IPS-18a (cell line): ENCODE measurements around the gene NAP1L1.
"Not testable (repeated sequence)": the region's sequence is repeated elsewhere in the genome, so short reads cannot be mapped to it uniquely, and the experiment has no call there.

Experiments used
- H3K27ac ChIP-seq: one replicate; pipeline ENCODE4 v1.5.1; 2013; ENCODE audit warnings: low read length
- H3K27me3 ChIP-seq: one replicate; pipeline ENCODE4 v1.6.1; 2013; ENCODE audit warnings: mild to moderate bottlenecking, low read length; ENCODE audit not compliant: control insufficient read depth, insufficient read depth
- H3K36me3 ChIP-seq: one replicate; pipeline ENCODE4 v1.6.1; 2013; ENCODE audit warnings: low read depth, low read length; ENCODE audit not compliant: control insufficient read depth
- H3K4me1 ChIP-seq: one replicate; pipeline ENCODE4 v1.6.1; 2013; ENCODE audit warnings: low read depth, low read length; ENCODE audit not compliant: control insufficient read depth
- H3K4me3 ChIP-seq: one replicate; pipeline ENCODE4 v1.5.1; 2013; ENCODE audit warnings: low read length
- H3K9ac ChIP-seq: one replicate; pipeline ENCODE4 v1.6.1; 2013; ENCODE audit warnings: mild to moderate bottlenecking, low read length, moderate library complexity
- H3K9me3 ChIP-seq: one replicate; pipeline ENCODE4 v1.6.1; 2013; ENCODE audit warnings: low read depth, low read length; ENCODE audit not compliant: control insufficient read depth

NAP1L1 gene

GRCh38 chr12:75995691-75996090, 88.8 kb downstream of the NAP1L1 start:
- Histone ChIP-seq H3K27ac (no peak overlapping the region), H3K4me3 (no peak overlapping the region), H3K9me3 (no peaks in the 10 kb centered on the region), H3K4me1 (no peaks in the 10 kb centered on the region), H3K9ac (no peak overlapping the region), H3K36me3 (no peaks in the 10 kb centered on the region), H3K27me3 (no peaks in the 10 kb centered on the region)

- no peak overlapping the region for H3K27ac ChIP-seq
- H3K4me1 ChIP-seq: no peaks in the 10 kb centered on the region
- no peaks in the 10 kb centered on the region for H3K9me3 ChIP-seq
- no peak overlapping the region for H3K9ac ChIP-seq
- H3K27me3 ChIP-seq: no peaks in the 10 kb centered on the region
- H3K36me3 ChIP-seq: no peaks in the 10 kb centered on the region
- H3K4me3 ChIP-seq: no peak overlapping the region
These were observed 90.3 kb downstream of the NAP1L1 start for GRCh38 chr12:75994069-75994740.

- no peaks in the 10 kb centered on the region for H3K36me3 ChIP-seq
- H3K27ac ChIP-seq: no peak overlapping the region
- peaks cover under 1% of the 10 kb centered on the region for H3K4me1 ChIP-seq
- H3K9me3 ChIP-seq: no peaks in the 10 kb centered on the region
- no peak overlapping the region for H3K4me3 ChIP-seq
- H3K9ac ChIP-seq: no peak overlapping the region
- no peaks in the 10 kb centered on the region for H3K27me3 ChIP-seq
These were observed 92.7 kb downstream of the NAP1L1 start for GRCh38 chr12:75991753-75992152.

DNA sequence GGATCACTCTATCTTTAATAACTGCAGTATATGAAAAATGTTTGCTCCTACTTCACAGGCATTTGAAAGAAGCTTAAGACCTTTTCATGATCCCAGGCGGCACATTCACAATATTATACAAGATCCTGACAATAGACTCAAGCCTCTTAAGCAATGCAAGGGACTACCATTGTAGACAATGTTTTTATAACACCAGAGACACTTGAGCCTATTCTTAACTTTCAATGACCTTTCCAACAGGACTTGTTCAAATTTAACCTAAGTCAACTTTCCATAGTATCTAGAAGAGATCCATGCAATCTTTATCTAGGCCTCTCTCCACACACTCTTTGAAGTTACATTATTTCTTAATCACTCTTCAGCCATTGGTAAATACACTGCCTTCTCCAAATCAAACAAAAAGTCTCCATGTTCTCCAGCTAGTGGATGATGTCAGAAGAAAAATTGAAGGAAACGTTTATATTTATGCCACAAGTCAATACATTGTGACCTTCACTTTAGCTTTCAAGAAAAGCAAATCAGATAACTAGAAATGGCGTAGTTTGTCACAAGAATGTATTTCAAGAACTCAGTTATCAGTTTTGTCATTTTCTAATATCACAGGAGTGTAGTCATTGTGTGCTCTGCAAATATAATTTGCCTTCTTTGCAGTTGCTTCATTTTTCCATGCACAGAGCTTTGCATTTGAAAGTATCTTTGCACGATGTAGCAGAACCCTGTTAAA, 94.1 kb downstream of the NAP1L1 start:
- Histone ChIP-seq H3K4me1 (peaks cover 8% of the 10 kb centered on the region), H3K36me3 (no peaks in the 10 kb centered on the region), H3K4me3 (no peak overlapping the region), H3K27ac (no peak overlapping the region), H3K9me3 (no peaks in the 10 kb centered on the region), H3K9ac (no peak overlapping the region), H3K27me3 (no peaks in the 10 kb centered on the region)

DNA sequence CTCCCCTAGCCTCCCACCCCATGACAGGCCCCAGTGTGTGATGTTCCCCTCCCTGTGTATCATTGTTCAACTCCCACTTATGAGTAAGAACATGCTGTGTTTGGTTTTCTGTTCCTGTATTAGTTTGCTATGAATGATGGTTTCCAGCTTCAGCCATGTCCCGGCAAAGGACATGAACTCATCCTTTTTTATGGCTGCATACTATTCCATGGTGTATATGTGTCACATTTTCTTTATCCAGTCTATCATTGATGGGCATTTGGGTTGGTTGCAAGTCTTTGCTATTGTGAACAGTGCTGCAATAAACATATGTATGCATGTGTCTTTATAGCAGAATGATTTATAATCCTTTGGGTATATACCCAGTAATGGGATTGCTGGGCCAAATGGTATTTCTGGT, 96.8 kb downstream of the NAP1L1 start:
- not testable (repeated sequence) for H3K27ac ChIP-seq, H3K4me1 ChIP-seq, H3K4me3 ChIP-seq, H3K9me3 ChIP-seq, H3K36me3 ChIP-seq, H3K9ac ChIP-seq, H3K27me3 ChIP-seq
